D721Med (cell line): Measurements from ENCODE around the gene FBF1.
A peak's percentile ranks its signal among the peaks of the same experiment; 100 is the strongest.

Source experiments
- DNase-seq: peaks from one replicate; pipeline ENCODE4 v3.0.0; 2011; ENCODE audit warnings: low spot score; ENCODE audit not compliant: insufficient read length
- FAIRE-seq: peaks from 2 replicates; lab custom pipeline; 2011; peaks lifted over from hg19 to GRCh38; lab: Jason Lieb, UNC
- TF ChIP-seq, protein P1 (sequence below): IDR thresholded peaks from 2 replicates; pipeline ENCODE4 v1.5.1; 2012; ENCODE audit warnings: mild to moderate bottlenecking, control low read depth; ENCODE audit not compliant: insufficient read depth; ENCODE audit errors: missing control alignments

FBF1 gene

DNA sequence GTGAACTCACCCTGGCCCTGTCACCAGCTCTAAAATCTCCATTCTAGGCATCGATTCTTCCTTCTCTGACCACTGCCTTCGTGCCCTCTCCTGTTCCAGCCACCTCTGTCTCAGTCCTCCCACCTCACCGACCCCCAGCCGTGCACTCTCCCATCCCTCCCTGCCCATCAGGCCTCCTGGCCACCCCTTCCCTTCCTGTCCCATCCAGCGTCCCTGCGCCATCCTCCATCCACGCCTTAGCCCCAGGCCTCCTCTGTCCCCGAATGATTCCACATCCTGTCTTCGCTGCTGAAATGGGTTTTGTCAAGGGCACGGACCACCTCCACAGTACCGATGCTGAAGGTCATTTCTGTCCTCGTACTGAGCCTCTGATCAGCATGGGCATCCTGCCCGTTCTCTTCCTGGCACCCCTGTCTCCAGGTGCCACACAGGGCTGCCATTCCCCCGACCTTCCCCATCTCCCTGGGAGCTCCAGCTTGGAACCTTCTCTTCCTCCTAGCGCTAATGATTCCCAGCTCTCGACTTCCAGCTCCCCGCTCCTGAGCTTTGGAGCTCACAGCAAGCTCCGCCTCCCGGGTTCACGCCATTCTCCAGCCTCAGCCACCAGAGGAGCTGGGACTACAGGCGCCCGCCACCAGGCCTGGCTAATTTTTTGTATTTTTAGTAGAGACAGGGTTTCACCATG is 46.7 kb downstream of the FBF1 start:
- no peak for FAIRE-seq
- TF ChIP-seq, protein P1, sequence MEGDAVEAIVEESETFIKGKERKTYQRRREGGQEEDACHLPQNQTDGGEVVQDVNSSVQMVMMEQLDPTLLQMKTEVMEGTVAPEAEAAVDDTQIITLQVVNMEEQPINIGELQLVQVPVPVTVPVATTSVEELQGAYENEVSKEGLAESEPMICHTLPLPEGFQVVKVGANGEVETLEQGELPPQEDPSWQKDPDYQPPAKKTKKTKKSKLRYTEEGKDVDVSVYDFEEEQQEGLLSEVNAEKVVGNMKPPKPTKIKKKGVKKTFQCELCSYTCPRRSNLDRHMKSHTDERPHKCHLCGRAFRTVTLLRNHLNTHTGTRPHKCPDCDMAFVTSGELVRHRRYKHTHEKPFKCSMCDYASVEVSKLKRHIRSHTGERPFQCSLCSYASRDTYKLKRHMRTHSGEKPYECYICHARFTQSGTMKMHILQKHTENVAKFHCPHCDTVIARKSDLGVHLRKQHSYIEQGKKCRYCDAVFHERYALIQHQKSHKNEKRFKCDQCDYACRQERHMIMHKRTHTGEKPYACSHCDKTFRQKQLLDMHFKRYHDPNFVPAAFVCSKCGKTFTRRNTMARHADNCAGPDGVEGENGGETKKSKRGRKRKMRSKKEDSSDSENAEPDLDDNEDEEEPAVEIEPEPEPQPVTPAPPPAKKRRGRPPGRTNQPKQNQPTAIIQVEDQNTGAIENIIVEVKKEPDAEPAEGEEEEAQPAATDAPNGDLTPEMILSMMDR: no peak
- no peak for DNase-seq

DNA sequence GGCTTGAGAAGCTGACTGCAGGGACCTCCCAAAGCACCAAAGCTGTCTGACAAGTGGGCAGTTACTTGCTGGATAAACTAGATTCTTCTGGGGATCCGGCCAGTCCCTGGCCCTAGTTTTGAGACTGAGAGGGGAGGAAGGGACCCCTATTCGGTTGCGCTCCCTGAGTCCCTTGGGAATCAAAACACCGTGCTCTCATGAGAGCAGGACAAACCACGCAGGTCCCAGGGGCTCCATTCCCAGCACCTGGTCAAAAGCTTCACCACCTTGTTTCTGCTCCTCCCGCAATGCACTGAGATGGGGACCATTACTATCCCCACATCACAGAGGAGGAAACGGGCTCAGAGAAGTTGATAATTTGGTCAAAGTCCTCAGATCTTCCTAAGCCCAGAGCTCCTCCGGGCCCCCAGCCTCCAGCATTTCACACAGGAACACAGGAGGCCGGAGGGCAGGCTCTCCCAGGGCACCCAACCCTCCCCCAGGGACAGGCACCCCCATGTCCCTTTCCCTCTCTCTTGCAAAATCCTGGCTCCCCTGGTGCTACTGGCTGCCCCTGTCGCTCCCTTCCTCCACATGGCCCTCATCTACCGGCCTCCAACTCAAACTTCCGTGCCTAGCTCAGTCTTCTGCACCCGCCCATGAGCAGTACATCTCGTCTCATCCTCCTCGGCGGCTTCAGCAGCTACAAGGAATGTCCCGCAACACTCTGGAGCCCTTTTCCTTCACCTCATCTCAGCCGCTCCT is 47.4 kb downstream of the FBF1 start:
- TF ChIP-seq, protein P1: no peak
- DNase-seq (no peak), FAIRE-seq (no peak)

DNA sequence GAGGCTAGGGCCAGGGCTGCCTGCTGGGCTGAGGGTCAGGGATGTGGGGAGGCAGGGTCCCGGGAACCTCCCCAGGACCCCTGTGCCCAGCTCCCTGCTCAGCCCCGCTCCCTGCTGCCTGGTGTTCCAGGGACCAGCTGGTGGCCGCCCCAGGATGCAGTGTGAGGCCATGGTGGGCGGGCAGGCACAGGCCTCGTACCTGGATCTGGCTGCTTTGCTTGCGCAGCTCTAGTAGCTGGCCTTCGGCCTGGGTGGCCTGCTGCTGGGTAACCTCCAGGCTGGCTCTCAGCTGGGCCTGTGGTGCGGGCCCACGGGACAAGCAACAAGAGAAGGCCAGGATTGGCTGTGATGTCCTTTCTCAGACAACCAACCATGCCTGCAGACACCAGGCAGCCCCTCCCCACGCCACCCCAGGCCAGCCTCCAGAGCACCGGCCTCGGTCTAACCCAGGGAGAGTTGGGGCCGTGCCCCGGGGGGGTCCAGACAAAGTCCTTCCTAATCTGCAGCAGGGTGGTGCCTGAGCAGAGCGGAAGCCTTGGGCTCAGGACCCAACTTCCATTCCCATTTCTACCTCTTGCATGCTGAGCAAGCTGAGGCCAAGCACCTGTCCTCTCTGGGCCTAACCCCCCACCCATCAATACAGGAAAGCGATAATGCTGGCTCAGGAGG is 48.2 kb downstream of the FBF1 start:
- FAIRE-seq: no peak
- TF ChIP-seq, protein P1: no peak

GRCh38 chr17:75891605-75892555 is 49.0 kb downstream of the FBF1 start:
- TF ChIP-seq, protein P1: no peak
- DNase-seq: no peak
- no peak for FAIRE-seq

More for the DNA sequence above, 48.2 kb downstream of the FBF1 start:
- no peak for DNase-seq

- DNase-seq (peak; percentile 74), FAIRE-seq (peak; percentile 11)
- TF ChIP-seq, protein P1: no peak
Measured at GRCh38 chr17:75891022-75891604, 49.7 kb downstream of the FBF1 start.

DNA sequence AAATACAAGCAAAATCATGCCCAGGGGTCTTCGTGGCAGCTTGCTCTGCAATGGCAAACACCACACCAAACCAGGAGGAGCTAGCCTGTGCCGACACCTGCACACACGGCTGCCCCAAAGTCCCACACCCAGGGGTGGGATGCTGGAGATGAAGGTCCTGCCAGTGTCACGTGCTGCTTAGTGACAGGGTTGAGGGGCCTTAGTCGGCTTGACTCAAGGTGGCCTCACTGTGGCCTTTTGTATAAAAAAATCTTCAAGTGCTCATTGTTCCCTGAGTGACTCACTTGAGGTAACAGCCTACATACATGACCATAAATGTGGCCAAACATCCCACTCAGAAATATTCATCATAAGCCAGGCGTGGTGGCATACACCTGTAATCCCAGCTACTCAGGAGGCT is 51.4 kb downstream of the FBF1 start:
- DNase-seq (no peak), FAIRE-seq (no peak)
- TF ChIP-seq, protein P1: no peak
